ENCODE results near the gene TPP1. TPM values are rescaled to one million over a fixed set of nuclear protein-coding genes. Genes with fewer than 3 reads are reported as not detected.

Gene TPP1
- total and polyA plus RNA-seq, 9 of the 15 experiments (the other 6 are each of a cell fraction or from before 2014, with no cell fraction given) = 7.5 to 75.8 (median 15.7) TPM

- TF ChIP-seq GTF3C2 (IDR thresholded peaks at IDR 0.05; ENCODE audit: borderline replicate concordance, extremely low read depth, insufficient read length) = no peak
- no peak for TF ChIP-seq SOX6 (IDR thresholded peaks at IDR 0.05)
- TF ChIP-seq PHF8 (IDR thresholded peaks at IDR 0.05; ENCODE audit: borderline replicate concordance, low read length) = peak; percentile 36; the same call in 1 of the 2 replicates
- TF ChIP-seq SPI1 (IDR thresholded peaks at IDR 0.05; ENCODE audit: borderline replicate concordance, low read depth, low read length) = peak; percentile 49; the same call in 1 of the 2 replicates
- no peak for TF ChIP-seq SREBF1 (IDR thresholded peaks at IDR 0.05; ENCODE audit: borderline replicate concordance, low read depth, low read length)
- TF ChIP-seq CHD4 (IDR thresholded peaks at IDR 0.05; ENCODE audit: insufficient read depth, insufficient replicate concordance, low read depth, low read length, poor library complexity, severe bottlenecking) = no peak
- no peak for TF ChIP-seq FOXJ2 (tag; IDR thresholded peaks at IDR 0.05)
- peak; percentile 67 for TF ChIP-seq ETV5 (CRISPR knock-in tag; IDR thresholded peaks at IDR 0.05; ENCODE audit: low read depth)
- TF ChIP-seq OTX1 (CRISPR knock-in tag; IDR thresholded peaks at IDR 0.05) = no peak
- TF ChIP-seq NFE2L1 (tag; IDR thresholded peaks at IDR 0.05; ENCODE audit: borderline replicate concordance, low read depth) = no peak
- no peak for TF ChIP-seq STAT5B (CRISPR knock-in tag; IDR thresholded peaks at IDR 0.05)
- no peak for TF ChIP-seq ARID1B (IDR thresholded peaks at IDR 0.05)
- TF ChIP-seq MCM7 (IDR thresholded peaks at IDR 0.05) = no peak
- TF ChIP-seq ZNF444 (CRISPR knock-in tag; IDR thresholded peaks at IDR 0.05) = no peak
- TF ChIP-seq, protein P1, sequence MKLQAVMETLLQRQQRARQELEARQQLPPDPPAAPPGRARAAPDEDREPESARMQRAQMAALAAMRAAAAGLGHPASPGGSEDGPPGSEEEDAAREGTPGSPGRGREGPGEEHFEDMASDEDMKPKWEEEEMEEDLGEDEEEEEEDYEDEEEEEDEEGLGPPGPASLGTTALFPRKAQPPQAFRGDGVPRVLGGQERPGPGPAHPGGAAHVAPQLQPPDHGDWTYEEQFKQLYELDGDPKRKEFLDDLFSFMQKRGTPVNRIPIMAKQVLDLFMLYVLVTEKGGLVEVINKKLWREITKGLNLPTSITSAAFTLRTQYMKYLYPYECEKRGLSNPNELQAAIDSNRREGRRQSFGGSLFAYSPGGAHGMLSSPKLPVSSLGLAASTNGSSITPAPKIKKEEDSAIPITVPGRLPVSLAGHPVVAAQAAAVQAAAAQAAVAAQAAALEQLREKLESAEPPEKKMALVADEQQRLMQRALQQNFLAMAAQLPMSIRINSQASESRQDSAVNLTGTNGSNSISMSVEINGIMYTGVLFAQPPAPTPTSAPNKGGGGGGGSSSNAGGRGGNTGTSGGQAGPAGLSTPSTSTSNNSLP (IDR thresholded peaks at IDR 0.05; ENCODE audit: borderline replicate concordance, low read depth, low read length) = no peak
- peak; percentile 75 for TF ChIP-seq ETV1 (tag; conservative IDR thresholded peaks at IDR 0.05; ENCODE audit: low read depth)
- TF ChIP-seq, protein P2, sequence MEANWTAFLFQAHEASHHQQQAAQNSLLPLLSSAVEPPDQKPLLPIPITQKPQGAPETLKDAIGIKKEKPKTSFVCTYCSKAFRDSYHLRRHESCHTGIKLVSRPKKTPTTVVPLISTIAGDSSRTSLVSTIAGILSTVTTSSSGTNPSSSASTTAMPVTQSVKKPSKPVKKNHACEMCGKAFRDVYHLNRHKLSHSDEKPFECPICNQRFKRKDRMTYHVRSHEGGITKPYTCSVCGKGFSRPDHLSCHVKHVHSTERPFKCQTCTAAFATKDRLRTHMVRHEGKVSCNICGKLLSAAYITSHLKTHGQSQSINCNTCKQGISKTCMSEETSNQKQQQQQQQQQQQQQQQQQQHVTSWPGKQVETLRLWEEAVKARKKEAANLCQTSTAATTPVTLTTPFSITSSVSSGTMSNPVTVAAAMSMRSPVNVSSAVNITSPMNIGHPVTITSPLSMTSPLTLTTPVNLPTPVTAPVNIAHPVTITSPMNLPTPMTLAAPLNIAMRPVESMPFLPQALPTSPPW (CRISPR knock-in tag; IDR thresholded peaks at IDR 0.05) = 0 out of 2 replicates have a peak, but pooled peaks have one; percentile 18
- TF ChIP-seq NEUROD1 (IDR thresholded peaks at IDR 0.05; ENCODE audit: borderline replicate concordance, low read depth, low read length, partially characterized antibody) = no peak
- TF ChIP-seq USF2 (CRISPR knock-in tag; IDR thresholded peaks at IDR 0.05) = no peak
- TF ChIP-seq PCBP1 (IDR thresholded peaks at IDR 0.05; ENCODE audit: low read depth, low read length, poor library complexity, severe bottlenecking) = no peak
- TF ChIP-seq SIRT6 (IDR thresholded peaks at IDR 0.05; ENCODE audit: low read depth, low read length) = no peak
Measured at GRCh38 chr11:6606471-6607189, 12.6 kb downstream of the TPP1 start (continued).

Data from K562 (cell line).